ENCODE results near the gene MAP3K2.

Gene MAP3K2

DNA sequence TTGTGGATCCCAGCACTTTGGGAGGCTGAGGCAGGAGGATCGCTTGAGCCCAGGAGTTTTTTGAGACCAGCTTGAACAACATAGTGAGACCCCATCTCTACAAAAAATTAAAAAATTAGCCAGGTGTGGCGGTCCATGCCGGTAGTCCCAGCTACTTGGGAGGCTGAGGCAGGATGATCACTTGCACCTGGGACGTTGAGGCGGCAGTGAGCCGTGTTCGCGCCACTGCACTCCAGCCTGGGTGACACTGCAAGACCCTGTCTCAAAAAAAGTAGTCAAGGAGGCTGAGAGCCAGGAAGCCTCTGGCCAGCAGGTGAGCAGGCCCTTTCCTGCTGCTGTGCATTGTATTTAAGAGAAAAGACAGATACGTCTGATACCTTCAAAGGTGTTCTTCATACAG, 19.3 kb upstream of the MAP3K2 start:
- peaks cover 6% of the 10 kb centered on the region for H3K4me1 ChIP-seq (ENCODE audit: control insufficient read depth, insufficient read depth, low read length)
- CTCF ChIA-PET = interaction anchor here (0.7 kb wide), 1 partner anchor 15 kb away, joined by 3 read pairs; no protein-coding TSS in a partner anchor
- TF ChIP-seq PRDM6 (tag by site-specific recombination; IDR thresholded peaks at IDR 0.05) (no peak), KLF7 (tag by site-specific recombination; IDR thresholded peaks at IDR 0.05; ENCODE audit: borderline replicate concordance) (no peak), ZNF146 (tag by site-specific recombination; IDR thresholded peaks at IDR 0.05) (no peak), ZNF391 (tag by site-specific recombination; IDR thresholded peaks at IDR 0.05; ENCODE audit: borderline replicate concordance, low read depth) (no peak), ZNF768 (tag by site-specific recombination; IDR thresholded peaks at IDR 0.05) (no peak), ZNF701 (tag by site-specific recombination; IDR thresholded peaks at IDR 0.05) (no peak), MYNN (tag by site-specific recombination; IDR thresholded peaks at IDR 0.05; ENCODE audit: borderline replicate concordance) (no peak), ZNF174 (tag by site-specific recombination; IDR thresholded peaks at IDR 0.05) (no peak), HOXD13 (CRISPR knock-in tag; IDR thresholded peaks at IDR 0.05; ENCODE audit: borderline replicate concordance) (no peak), ZNF214 (tag by site-specific recombination; IDR thresholded peaks at IDR 0.05; ENCODE audit: borderline replicate concordance) (no peak), ZNF518A (tag by site-specific recombination; conservative IDR thresholded peaks at IDR 0.05; ENCODE audit: low read depth) (no peak), ZNF433 (tag by site-specific recombination; IDR thresholded peaks at IDR 0.05; ENCODE audit: low read depth) (no peak), KLF9 (tag by site-specific recombination; IDR thresholded peaks at IDR 0.05; ENCODE audit: low read depth) (no peak), ZFP37 (tag by site-specific recombination; IDR thresholded peaks at IDR 0.05) (no peak), ZNF274 (IDR thresholded peaks at IDR 0.05; ENCODE audit: low read length) (no peak), ZNF274 (tag by site-specific recombination; IDR thresholded peaks at IDR 0.05; ENCODE audit: borderline replicate concordance) (no peak)
- TF ChIP-seq, protein P1, sequence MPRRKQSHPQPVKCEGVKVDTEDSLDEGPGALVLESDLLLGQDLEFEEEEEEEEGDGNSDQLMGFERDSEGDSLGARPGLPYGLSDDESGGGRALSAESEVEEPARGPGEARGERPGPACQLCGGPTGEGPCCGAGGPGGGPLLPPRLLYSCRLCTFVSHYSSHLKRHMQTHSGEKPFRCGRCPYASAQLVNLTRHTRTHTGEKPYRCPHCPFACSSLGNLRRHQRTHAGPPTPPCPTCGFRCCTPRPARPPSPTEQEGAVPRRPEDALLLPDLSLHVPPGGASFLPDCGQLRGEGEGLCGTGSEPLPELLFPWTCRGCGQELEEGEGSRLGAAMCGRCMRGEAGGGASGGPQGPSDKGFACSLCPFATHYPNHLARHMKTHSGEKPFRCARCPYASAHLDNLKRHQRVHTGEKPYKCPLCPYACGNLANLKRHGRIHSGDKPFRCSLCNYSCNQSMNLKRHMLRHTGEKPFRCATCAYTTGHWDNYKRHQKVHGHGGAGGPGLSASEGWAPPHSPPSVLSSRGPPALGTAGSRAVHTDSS (tag by site-specific recombination; IDR thresholded peaks at IDR 0.05) = no peak
- TF ChIP-seq, protein P2, sequence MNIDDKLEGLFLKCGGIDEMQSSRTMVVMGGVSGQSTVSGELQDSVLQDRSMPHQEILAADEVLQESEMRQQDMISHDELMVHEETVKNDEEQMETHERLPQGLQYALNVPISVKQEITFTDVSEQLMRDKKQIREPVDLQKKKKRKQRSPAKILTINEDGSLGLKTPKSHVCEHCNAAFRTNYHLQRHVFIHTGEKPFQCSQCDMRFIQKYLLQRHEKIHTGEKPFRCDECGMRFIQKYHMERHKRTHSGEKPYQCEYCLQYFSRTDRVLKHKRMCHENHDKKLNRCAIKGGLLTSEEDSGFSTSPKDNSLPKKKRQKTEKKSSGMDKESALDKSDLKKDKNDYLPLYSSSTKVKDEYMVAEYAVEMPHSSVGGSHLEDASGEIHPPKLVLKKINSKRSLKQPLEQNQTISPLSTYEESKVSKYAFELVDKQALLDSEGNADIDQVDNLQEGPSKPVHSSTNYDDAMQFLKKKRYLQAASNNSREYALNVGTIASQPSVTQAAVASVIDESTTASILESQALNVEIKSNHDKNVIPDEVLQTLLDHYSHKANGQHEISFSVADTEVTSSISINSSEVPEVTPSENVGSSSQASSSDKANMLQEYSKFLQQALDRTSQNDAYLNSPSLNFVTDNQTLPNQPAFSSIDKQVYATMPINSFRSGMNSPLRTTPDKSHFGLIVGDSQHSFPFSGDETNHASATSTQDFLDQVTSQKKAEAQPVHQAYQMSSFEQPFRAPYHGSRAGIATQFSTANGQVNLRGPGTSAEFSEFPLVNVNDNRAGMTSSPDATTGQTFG (tag by site-specific recombination; IDR thresholded peaks at IDR 0.05; ENCODE audit: borderline replicate concordance) = no peak
- TF ChIP-seq, protein P3, sequence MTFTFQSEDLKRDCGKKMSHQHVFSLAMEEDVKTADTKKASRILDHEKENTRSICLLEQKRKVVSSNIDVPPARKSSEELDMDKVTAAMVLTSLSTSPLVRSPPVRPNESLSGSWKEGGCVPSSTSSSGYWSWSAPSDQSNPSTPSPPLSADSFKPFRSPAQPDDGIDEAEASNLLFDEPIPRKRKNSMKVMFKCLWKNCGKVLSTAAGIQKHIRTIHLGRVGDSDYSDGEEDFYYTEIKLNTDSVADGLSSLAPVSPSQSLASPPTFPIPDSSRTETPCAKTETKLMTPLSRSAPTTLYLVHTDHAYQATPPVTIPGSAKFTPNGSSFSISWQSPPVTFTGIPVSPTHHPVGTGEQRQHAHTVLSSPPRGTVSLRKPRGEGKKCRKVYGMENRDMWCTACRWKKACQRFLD (tag by site-specific recombination; IDR thresholded peaks at IDR 0.05) = no peak
- TF ChIP-seq, protein P4, sequence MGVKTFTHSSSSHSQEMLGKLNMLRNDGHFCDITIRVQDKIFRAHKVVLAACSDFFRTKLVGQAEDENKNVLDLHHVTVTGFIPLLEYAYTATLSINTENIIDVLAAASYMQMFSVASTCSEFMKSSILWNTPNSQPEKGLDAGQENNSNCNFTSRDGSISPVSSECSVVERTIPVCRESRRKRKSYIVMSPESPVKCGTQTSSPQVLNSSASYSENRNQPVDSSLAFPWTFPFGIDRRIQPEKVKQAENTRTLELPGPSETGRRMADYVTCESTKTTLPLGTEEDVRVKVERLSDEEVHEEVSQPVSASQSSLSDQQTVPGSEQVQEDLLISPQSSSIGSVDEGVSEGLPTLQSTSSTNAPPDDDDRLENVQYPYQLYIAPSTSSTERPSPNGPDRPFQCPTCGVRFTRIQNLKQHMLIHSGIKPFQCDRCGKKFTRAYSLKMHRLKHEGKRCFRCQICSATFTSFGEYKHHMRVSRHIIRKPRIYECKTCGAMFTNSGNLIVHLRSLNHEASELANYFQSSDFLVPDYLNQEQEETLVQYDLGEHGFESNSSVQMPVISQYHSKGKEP (tag by site-specific recombination; IDR thresholded peaks at IDR 0.05) = no peak
- no peaks in the 10 kb centered on the region for H3K9me3 ChIP-seq (ENCODE audit: control insufficient read depth, insufficient read depth, low read depth, low read length)
- H3K27ac ChIP-seq (ENCODE audit: extremely low read depth, low read depth, low read length) = 0 out of 2 replicates have a peak overlapping the region, but pooled peaks have one; percentile 53
- H3K36me3 ChIP-seq (ENCODE audit: control insufficient read depth in 2 of 2, insufficient read depth in 1 of 2, low read length in 2 of 2) = no peaks in the 10 kb centered on the region
- no peak overlapping the region for H3K4me3 ChIP-seq (ENCODE audit: low read depth, low read length)
- POLR2A ChIA-PET = interaction anchor here (1.0 to 1.8 kb wide), 2 partner anchors 8 to 19 kb away, joined by 5 to 7 read pairs; partner anchors contain the start of gene MAP3K2
